ENCODE results near the gene PFDN6. TPM values are rescaled to one million over a fixed set of nuclear protein-coding genes. Genes with fewer than 3 reads are reported as not detected.

Gene PFDN6
- total RNA-seq, 4 donors from 2014 or later = 13.6 to 33.5 (median 21.6) TPM

GRCh38 chr6:33288141-33288920 lies 1.1 kb upstream of the PFDN6 start:
- no peaks in the 10 kb centered on the region for H3K36me3 ChIP-seq
- DNase-seq = no peak
- intact Hi-C loops (cut with DNase I; ENCODE audit: low total_unique reads) = no loop called here

GRCh38 chr6:33289784-33290315 lies 449 bp downstream of the PFDN6 start:
- Histone ChIP-seq H3K27ac (peak overlapping the region; percentile 81 to 87), H3K27me3 (no peaks in the 10 kb centered on the region), H3K9me3 (no peaks in the 10 kb centered on the region), H3K4me3 (peak overlapping the region; percentile 80 to 92), H3K4me1 (peaks cover 9 to 20% of the 10 kb centered on the region in 2 donors), H3K36me3 (no peaks in the 10 kb centered on the region)
- DNase-seq = no peak
- no peak for TF ChIP-seq POLR2A (IDR thresholded peaks at IDR 0.05)
- TF ChIP-seq CTCF (IDR thresholded peaks at IDR 0.05) = no peak
- intact Hi-C loops (cut with DNase I; ENCODE audit: low total_unique reads) = loop anchor here (10.0 kb wide), 2 partner anchors 85 to 135 kb away; partner anchors contain the start of genes HSD17B8, RING1, RXRB and SLC39A7

More at GRCh38 chr6:33288141-33288920, 1.1 kb upstream of the PFDN6 start:
- Histone ChIP-seq H3K4me3 (peak overlapping the region; percentile 80 to 92), H3K9me3 (no peaks in the 10 kb centered on the region), H3K27me3 (no peaks in the 10 kb centered on the region), H3K4me1 (peaks cover 9 to 20% of the 10 kb centered on the region in 2 donors), H3K27ac (peak overlapping the region; percentile 81 to 87)
- TF ChIP-seq POLR2A (IDR thresholded peaks at IDR 0.05) = no peak
- TF ChIP-seq CTCF (IDR thresholded peaks at IDR 0.05) = no peak

GRCh38 chr6:33290459-33290858 lies 1.1 kb downstream of the PFDN6 start:
- no peaks in the 10 kb centered on the region for H3K36me3 ChIP-seq
- peak overlapping the region in 1 of 2 donors; percentile 80 for H3K4me3 ChIP-seq
- peaks cover 9 to 20% of the 10 kb centered on the region in 2 donors for H3K4me1 ChIP-seq
- DNase-seq = no peak
- H3K27me3 ChIP-seq = no peaks in the 10 kb centered on the region
- no peak overlapping the region for H3K27ac ChIP-seq
- intact Hi-C loops (cut with DNase I; ENCODE audit: low total_unique reads) = loop anchor here (10.0 kb wide), 2 partner anchors 86 to 134 kb away; partner anchors contain the start of genes HSD17B8, RING1, RXRB and SLC39A7
- H3K9me3 ChIP-seq = no peaks in the 10 kb centered on the region
- no peak for TF ChIP-seq CTCF (IDR thresholded peaks at IDR 0.05)
- TF ChIP-seq POLR2A (IDR thresholded peaks at IDR 0.05) = no peak

- H3K36me3 ChIP-seq = no peaks in the 10 kb centered on the region
- intact Hi-C loops (cut with DNase I; ENCODE audit: low total_unique reads) = loop anchor here (10.0 kb wide), 2 partner anchors 88 to 132 kb away; partner anchors contain the start of genes HSD17B8, RING1, RXRB and SLC39A7
These were observed 3.7 kb downstream of the PFDN6 start for GRCh38 chr6:33292996-33293682.

More at GRCh38 chr6:33292996-33293682, 3.7 kb downstream of the PFDN6 start:
- no peak for TF ChIP-seq POLR2A (IDR thresholded peaks at IDR 0.05)
- no peak for TF ChIP-seq CTCF (IDR thresholded peaks at IDR 0.05)
- H3K9me3 ChIP-seq = no peaks in the 10 kb centered on the region
- no peaks in the 10 kb centered on the region for H3K27me3 ChIP-seq
- no peak overlapping the region for H3K27ac ChIP-seq
- no peak overlapping the region for H3K4me3 ChIP-seq
- no peak for DNase-seq
- peaks cover 9 to 23% of the 10 kb centered on the region in 2 donors for H3K4me1 ChIP-seq

Data from uterus (tissue), 4 donors.